Fibroblast of the conjunctiva (primary cell): ENCODE data around the gene MAEA.

Experiments used
- DNase-seq: peaks from one replicate; pipeline ENCODE4 v3.0.0-alpha.2; 2010; ENCODE audit warnings: low read depth

Gene MAEA

DNA sequence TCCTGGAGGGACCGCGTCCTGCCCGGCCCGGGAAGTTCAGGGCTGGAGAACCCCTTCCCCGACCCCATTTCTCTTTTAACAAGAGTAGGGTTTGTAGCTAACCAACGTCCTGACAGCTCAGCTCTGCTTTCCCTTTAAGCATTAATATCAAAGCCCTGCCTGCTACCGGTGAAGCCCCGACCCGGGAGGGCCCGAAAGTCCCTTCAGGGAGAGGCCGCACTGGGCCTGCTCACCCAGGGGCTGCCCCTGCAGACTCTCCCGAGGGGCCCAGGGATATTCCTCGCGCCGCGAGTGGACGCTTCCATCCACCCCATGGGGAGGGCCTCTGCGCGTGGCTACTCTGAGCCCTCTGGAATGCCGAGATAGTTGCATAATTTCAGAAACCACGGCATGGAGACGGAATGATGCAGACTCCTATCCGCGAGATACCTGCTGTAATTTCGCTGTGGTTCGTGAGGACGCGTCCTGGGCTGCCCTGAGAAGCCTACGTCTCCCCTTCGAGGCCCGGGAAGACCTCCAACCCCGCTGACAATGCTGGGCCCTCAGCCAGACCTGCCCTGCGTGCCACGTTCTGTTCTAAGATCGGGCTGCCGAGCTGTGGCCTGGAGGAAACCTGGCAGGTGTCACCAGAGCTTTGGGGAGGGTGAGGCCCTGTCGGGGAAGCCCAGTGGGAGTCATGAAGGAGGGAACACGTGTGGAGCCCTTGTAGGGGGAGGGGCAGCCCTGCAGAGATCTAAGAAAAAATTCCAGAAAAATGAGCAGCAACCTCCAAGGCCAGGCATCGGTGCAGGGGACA, 39.8 kb upstream of the MAEA start:
- no peak for DNase-seq

DNA sequence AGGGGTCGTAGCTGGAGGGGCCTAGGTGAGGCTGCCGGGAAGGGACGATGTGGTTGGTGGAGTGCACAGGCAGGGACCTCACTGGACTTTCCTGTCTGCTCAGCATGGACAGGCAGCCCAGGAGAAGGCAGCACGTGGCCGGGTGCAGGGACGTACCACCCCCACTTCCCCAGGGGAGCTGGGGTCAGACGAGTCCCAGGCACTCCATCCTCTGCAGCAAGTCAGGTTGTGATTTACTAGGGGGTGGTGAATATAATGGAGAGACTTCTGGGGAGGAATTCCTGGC, 39.2 kb upstream of the MAEA start:
- no peak for DNase-seq

DNA sequence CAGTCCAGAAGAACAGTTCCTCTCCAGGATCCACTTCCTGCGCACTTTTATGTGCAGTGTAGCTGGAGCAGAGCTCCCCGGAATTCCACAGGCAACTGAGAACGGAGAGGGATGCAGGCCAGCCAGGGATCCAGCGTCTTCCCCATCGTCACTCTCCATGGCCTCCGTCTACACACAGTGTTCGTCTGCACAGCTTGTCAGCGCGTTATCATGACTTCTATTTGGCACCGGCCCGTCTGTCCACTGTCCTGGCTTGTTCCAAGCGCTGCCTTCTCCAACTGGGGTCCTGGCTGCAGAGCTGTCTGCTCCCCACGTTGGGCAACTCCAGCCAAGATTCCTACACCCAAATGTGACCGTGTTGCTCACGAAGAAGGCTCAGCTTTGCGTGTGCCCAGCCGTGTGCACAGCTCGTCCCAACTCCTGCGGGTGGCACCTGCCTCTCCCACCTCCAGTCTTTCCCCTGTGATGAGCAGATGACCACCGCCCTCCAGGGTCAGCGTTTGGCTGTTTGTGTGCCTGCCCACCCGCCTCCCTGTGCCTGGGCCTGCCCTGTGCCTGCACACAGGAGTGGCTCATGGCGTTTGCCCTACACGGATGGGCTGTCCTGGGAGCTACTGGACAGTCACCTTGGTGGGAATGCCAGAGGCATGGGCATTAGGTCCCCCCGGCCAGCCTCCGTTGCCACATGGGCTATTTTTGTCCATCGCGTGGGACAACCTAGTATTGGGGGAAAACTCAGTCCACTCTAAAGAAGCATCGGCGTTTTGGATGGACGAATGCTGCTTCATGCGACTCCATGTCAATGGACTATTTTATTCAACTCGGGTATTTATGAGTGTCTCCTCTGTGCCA, 38.5 kb upstream of the MAEA start:
- no peak for DNase-seq

DNA sequence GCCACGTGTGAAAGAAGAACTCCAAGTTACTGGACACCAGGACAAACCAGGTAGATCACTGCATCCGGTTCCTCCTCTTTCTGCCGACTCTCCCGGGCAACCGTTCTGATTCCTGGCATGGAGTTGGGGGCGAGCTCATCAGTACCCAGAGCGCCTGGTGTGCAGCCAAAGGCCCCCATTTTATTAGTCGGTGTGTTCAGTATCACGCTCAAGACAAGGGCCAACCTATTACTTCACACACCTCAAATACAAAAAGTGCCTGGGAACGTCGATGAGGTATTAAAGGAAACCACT, 38.0 kb upstream of the MAEA start:
- no peak for DNase-seq

DNA sequence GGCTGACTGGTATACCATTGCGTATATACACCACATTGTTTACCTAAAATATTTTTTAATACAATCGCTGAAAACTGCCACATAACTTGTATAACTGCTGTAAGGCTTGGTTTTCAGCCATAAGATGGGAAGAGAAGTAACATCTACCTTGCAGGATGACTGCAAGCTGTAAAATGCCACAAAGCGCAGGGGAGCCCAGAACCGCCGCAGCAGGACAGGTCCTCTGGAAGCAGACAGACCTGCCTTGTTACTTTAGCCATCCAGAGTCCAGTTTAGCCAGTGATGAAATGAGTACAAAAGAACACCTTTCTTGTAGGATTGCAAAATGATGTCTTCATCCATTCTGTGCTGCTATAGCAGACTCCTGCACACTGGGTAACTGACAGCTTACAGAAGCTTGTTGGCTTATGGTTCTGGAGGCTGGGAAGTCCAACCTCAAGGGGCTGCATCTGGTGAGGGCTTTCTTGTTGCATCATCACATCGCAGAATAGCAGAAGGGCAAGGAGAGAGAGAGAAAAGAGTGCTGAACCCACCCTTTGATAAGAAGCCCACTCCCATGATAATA, 36.7 kb upstream of the MAEA start:
- DNase-seq, result no peak

DNA sequence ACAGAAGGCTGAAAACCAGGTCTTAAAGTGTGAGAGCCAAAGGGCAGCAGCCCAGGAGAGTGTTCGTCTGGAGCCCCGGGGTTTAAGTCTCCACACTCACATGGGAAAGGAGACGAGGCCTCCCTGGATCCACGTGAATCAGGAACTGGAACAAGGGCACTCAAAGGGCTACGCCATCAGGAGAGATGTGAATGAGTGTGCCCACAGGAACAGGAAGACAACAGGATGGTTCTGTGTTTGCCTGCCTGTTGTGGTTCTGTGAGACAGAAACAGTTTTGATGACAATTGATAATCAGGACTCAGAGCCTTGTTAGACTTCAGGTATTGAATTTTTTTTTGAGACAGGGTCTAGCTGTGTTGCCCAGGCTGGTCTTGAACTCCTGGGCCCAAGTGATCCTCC, 35.9 kb upstream of the MAEA start:
- DNase-seq, result no peak

DNA sequence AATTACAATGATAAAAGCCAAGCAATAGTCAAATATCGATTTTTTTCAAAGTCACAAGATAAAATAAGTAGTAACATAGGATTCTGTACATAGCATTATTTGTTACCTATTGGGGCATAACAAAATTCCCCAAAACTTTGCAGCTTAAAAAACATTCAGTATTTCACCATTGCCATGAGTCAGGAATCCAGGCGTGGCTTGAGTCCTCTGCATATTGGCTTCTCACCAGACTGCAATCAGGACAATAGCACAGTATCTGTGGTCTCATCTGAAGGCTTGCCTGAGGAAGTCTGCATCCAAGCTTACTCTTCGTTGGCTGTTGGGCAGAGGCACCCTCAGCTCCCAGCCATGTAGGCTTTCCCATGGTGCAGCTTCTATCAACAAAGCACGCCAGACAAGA, 34.5 kb upstream of the MAEA start:
- no peak for DNase-seq

DNA sequence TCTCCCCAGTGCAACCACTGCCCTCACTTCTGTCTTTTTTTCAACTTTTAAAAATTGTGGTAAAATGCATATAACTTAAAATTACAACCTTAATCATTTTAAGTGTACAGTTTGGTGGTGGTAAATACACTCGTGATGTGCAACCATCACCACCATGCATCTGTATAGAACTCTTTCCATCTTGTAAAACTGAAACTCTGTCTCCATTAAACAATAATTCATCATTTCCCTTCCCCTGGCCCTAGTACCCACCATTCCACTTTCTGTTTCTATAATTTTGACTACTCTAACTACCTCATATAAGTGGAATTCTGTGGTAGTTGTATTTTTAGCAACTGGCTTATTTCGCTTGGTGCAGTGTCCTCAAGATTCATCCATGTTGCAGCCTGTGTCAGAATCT, 34.0 kb upstream of the MAEA start:
- DNase-seq, result no peak

DNA sequence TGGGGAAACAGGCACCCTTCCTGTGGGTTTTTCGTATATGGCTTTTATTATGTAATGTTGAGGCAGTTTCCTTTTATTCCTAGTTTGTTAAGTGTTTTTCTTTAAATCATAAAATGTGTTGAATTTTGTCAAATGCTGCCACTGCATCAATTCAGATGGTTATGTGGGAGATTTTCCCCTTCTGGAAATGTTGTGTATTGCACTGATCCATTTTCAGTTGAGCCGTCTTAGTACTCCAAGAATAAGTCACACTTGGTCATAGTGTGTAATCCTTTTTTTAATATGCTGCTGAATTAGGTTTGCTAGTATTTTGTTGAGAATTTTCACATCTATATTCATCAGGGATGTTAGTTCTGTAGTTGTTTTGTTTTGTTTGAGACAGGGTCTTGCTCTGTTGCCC, 31.2 kb upstream of the MAEA start:
- no peak for DNase-seq

DNA sequence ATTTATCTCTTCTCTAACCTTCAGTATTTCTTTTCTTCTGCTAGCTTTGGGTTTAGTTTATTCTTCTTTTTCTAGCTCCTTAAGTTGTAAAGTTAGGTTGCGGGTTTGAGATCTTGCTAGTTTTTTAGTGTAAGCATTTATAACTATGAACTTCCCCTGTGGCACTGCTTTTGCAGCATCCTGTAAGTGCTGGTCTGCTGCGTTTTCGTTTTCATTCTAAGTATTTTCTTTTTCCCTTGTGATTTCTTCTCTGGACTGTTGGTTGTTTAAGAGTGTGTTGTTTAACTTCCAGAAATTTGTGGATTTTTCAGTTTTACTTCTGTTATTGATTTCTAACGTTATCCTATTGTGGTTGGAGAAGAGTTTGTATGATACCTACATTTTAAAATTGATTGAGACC, 29.7 kb upstream of the MAEA start:
- no peak for DNase-seq

DNA sequence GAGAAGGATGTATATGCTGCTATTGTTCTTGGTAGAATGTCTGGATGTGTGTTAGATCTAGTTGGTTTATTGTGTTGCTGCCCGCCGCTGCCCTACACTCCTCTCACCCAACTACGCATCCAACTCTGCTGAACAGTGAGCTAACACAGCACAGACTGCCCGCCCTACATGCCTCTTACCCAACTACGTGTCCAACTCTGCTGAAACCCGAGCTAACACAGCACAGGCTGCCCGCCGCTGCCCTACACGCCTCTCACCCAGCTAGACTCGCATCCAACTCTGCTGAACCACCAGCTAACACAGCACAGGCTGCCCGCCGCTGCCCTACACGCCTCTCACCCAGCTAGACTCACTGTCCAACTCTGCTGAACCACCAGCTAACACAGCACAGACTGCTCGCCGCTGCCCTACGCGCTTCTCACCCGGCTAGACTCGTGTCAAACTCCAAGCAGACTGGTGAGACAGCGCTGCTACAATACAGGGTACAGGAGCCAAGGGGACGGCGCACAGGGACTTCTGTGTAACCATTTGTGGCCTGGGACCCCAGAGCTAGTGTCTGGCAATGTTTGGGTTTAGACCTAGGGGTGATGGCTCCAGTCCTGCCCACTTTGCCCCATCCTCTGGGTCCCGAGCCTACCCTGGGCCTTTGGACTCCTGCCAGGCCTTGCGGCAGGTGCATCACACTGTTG, 29.1 kb upstream of the MAEA start:
- DNase-seq, result no peak

DNA sequence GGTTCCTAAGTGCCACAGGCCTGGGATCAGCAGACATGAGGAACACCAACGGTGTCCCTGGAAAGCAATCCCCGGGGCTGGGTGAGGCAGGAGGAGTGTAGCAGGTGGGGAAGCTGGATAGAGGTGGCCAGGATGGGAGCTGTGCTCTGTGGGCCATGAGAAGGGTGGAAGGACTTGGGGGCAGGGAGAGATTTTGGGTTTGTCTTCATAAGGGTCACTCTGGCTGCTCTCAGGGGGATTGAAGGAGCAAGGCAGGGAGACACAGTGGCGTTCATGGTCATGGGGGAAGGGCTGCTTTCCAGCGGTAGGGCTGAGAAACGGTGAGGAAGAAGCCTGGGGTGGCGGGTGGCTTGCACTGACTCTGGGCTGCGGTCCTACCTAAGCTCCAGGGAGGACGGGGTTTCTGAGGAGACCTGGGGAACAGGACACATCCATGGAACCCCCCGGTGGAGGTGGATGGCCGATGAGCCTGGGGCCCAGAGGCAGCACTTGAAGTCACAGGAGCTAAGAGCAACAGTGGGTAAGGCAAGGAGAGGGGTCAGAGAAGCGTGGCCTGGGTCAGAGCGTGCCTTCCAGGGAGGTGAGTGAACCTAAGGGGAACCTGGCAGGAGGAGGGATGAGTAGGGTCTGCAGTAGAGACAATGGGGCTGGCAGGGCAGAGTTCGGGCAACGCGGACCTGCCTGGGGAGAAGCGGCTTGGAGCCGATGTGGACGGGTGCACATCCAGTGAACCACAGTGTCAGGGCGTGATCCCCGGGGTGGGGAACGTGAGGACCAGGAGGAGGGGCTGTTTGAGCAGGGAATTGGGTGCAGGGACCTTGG, 28.4 kb upstream of the MAEA start:
- DNase-seq, result no peak

DNA sequence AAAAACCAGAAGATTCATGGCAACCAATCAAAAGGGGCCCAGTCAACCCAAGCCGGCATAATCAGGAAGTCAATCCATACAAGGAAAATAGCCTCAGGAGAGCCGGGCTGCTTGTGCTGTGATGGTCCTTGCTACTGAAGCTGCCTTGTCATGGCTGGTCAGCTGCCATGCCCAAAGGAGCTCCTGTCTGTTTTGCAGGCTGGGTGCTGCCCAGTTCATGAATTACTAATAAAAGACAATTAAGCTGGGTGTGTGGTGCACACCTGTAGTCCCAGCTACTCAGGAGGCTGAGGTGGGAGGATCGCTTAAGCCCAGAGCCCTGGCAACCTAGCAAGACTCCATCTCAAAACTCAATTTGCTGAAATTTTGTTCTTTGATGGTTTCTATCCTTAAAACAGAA, 24.7 kb upstream of the MAEA start:
- DNase-seq, result no peak

DNA sequence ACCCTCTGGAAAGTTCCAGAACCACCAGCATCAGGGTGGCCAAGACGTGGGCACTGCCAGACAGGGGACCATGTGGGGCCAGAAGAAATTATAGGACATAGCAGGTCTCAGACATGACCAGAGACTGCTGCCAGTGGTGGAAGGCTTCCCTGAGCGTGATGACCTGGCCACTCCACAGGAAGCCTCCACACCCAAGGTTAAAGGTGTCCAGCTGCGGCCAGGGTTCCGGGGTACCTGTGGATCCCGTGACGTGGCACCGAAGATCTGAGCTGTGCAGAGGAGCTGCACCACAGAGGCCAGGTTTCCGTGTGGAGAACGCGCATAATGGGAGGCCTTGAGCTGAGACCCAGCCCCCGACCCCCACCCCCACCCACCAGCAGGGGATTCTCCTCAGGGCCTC, 24.3 kb upstream of the MAEA start:
- DNase-seq, result no peak

DNA sequence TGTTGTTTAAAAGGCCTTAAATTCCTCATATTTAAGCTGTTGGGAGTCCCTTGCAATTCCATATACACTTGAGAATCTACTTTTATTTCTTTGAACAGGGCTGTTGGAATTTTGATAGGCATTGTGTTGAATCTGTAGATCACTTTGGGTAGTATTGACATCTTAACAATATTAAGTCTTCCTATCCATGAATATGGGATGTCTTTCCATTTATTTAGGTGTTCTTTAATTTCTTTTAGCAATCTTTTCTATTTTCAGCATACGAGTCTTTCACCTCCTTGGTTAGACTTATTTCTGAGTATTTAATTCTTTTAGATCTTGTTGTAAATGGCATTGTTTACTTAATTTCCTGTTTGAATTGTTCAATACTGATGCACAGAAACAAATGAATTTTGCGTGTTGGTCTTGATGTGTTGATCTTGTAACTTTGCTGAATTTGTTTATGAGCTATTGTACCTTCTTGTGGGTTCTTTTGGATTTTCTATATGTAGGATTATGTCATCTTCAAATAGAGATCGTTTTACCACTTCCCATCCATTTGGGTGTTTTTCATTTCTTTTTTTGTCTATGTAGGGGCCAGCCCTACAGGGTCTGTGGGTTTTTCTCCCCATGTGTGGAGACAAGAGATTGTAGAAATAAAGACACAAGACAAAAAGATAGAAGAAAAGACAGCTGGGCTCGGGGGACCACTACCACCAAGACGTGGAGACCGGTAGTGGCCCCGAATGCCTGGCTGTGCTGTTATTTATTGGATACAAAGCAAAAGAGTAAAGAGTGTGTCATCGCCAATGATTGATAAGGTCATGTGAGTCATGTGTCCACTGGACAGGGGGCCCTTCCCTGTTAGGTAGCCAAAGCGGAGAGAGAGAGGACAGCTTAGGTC, 22.6 kb upstream of the MAEA start:
- DNase-seq, result no peak

DNA sequence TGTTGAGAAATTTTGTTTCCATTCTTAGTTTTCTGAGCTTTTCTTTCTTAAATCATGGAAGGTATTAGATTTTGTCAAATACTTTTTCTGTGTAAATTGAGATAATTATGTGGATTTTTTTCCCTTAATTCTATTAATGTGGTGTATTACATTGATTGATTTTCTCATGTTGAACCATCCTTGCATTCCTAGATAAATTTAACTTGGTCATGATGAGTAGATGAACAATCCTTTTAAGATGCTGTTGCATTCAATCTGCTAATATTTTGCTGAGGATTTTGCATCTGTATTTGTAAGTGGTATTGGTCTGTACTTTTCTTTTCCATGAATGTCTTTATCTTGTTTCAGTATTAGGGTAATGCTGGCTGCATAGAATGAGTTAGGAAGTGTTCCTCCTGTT, 20.5 kb upstream of the MAEA start:
- DNase-seq, result no peak

DNA sequence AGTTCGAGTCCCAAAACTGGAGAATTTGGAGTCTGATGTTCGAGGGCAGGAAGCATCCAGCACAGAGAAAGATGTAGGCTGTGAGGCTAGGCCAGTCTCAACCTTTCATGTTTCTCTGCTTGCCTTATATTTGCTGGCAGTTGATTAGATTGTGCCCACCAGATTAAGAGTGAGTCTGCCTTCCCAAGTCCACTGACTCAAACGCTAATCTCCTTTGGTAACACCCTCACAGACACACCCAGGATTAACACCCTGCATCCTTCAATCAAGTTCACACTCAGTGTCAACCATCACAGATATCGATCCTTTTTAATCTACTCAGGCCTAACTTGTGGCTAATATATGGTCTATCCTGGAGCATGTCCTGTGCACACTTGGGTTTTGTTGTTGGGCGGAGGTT, 18.0 kb upstream of the MAEA start:
- no peak for DNase-seq

DNA sequence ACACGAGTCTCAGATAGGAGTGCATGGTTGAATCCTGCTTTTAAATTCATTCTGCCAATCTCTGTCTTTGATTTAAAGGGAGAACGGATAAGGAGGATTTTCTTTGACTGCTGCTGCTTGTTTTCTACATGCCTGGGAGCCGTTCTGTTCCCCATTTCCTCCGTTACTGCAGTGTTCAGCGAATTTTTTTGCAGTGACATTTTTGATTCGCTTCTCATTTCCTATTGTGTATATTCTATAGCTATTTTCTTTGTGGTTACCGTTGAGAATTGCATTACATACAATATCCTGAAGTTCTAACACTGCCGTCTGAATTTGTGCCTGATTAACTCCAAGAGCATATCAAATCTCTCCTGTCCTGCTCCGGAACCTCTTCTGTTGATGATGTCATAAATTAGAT, 14.8 kb upstream of the MAEA start:
- DNase-seq, result no peak

DNA sequence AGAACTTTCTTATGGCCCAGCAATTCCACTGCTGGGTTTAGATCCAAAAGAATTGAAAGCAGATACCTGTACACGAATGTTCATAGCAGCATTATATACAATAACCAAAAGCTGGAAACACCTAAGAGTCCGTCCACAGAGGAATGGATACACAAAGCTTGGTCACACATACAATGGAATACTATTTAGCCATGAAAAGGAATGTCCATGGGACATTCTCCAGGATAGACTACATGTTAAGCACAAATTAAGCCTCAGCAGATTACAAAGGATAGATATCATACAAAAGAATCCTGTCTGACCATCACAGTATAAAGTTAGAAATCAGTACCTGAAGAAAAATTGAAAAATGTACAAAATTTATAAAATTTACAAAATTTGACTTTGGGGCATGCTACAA, 12.7 kb upstream of the MAEA start:
- no peak for DNase-seq

DNA sequence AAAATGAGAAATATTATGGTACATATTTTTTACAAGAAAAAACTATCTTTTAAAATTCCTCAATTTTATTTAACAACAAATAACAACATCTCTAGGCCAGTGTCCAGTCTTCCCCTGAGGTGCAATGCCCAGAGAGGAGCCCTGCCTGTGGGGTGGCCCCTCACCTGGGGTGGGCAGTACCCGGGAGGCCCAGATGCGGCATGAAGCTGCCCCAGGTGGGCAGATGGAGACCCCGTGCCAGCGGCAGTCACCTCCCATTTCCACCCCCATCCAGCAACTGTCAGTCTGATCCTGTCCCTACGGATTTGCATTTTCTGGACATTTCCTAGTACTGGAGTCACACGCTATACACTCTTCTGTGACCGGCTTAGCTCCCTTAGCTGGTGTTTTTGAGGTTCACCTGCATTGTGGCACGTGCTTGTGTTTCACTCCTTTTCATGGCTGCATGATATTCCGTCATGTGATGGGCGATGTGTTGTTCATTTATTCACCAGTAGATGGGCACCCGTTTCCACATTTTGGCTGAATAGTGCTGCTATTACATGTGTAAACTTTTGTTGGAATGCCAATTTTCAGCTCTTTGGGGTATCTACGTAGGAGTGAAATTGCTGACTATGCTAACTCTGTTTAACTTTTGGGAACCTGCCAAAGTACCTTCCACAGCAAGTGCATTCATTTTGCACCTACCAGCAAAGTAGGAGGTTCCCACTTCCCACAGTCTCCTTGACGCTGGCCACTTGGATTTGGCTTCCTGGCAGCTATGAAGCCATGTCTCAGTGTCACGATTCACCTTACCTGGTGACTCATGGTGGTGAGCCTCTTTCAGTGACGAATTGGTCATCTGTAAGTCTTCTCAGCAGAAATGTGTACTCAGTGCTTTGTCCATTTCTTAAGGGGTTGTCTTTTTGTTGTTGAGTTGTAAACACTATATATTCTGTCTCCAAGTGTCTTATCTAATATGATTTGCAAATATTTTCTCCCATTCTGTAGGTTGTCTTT, 11.7 kb upstream of the MAEA start:
- DNase-seq, result no peak
